HepG2 (cell line): ENCODE results near the gene SNPH. TPM values are rescaled to one million over a fixed set of nuclear protein-coding genes. Genes with fewer than 3 reads are reported as not detected.
A peak's percentile ranks its signal among the peaks of the same experiment; 100 is the strongest.

Experiments used
- ATAC-seq: fragments of 200-7000 bp; cut with Tn5 transposase; 3 replicates; pipeline ENCODE4 v1.9.1; 2020; ENCODE audit warnings: mild to moderate bottlenecking, moderate library complexity
- BruUV-seq: library from RNA; stranded (reverse); fragments of 400-500 nt; replicated peaks from 2 replicates; lab custom pipeline; 2021; lab: Mats Ljungman, UMichigan
- CTCF ChIA-PET: fragments of 300-600 bp; formaldehyde crosslinking; extraction: SDS; loops from one replicate; lab custom pipeline; 2021; ENCODE audit warnings: low total read pairs, inconsistent platforms, low intra/inter-chr PET ratio; lab: Yijun Ruan, JAX
- POLR2A ChIA-PET: fragments of 350-600 bp; sonication (Branson Sonifier 250); formaldehyde crosslinking; loops from one replicate; lab custom pipeline; 2020; ENCODE audit warnings: antibody characterized with exemption, inconsistent platforms; lab: Yijun Ruan, JAX
- DNase-seq: peaks from one replicate; pipeline ENCODE4 v3.0.0-alpha.2; 2015; ENCODE audit warnings: low spot score
- FAIRE-seq: peaks from 3 replicates; lab custom pipeline; 2011; peaks lifted over from hg19 to GRCh38; lab: Jason Lieb, UNC
- H2AFZ ChIP-seq: one replicate; pipeline ENCODE4 v1.6.1; 2011; ENCODE audit warnings: low read length, inconsistent platforms
- H3K27ac ChIP-seq: fragments of 300-600 bp; 3 replicates; pipeline ENCODE4 v1.8.0; 2011; ENCODE audit warnings: mixed run types, mild to moderate bottlenecking, mixed read lengths, low read length, inconsistent platforms; ENCODE audit not compliant: insufficient read depth; ENCODE audit errors: extremely low read length
- H3K27me3 ChIP-seq, 2 experiments: fragments of 200-600 bp in 1 of 2; 2 replicates in 1 of 2; 3 replicates in 1 of 2; pipeline versions ENCODE4 v1.6.0 to v1.8.0; 2011; ENCODE audit warnings: low read length in 2 of 2, mild to moderate bottlenecking in 2 of 2, moderate library complexity in 2 of 2, inconsistent platforms in 1 of 2; ENCODE audit not compliant: insufficient read depth in 2 of 2, control insufficient read depth in 1 of 2
- H3K36me3 ChIP-seq, 2 experiments: fragments of 200-600 bp in 1 of 2; replicated peaks in 1 of 2; 2 replicates in 1 of 2; 3 replicates in 1 of 2; pipeline versions ENCODE4 v1.5.1 to v1.8.0; 2011; ENCODE audit warnings: low read length in 2 of 2, inconsistent platforms in 1 of 2; ENCODE audit not compliant: insufficient read depth in 2 of 2, control insufficient read depth in 1 of 2
- H3K4me1 ChIP-seq: 2 replicates; pipeline ENCODE4 v1.5.1; 2012; ENCODE audit warnings: low read length, inconsistent platforms; ENCODE audit not compliant: insufficient read depth
- H3K4me2 ChIP-seq: 2 replicates; pipeline ENCODE4 v1.6.0; 2011; ENCODE audit warnings: low read depth, low read length, inconsistent platforms
- H3K4me3 ChIP-seq, 3 experiments: fragments of 200-600 bp in 1 of 3; sonication (generic), shearing (Covaris generic) in 1 of 3; replicated peaks in 1 of 3; 2 replicates each; pipeline ENCODE4 v1.5.1; 2011 to 2016; ENCODE audit warnings: low read length in 3 of 3, inconsistent platforms in 2 of 3, low read depth in 2 of 3, mild to moderate bottlenecking in 2 of 3, control low read depth in 1 of 3, mixed read lengths in 1 of 3; ENCODE audit not compliant: insufficient read depth in 1 of 3
- H3K79me2 ChIP-seq: one replicate; pipeline ENCODE4 v1.6.1; 2011; ENCODE audit warnings: low read length, inconsistent platforms; ENCODE audit not compliant: insufficient read depth
- H3K9ac ChIP-seq: 2 replicates; pipeline ENCODE4 v1.6.0; 2011; ENCODE audit warnings: mild to moderate bottlenecking, low read depth, low read length, inconsistent platforms; ENCODE audit not compliant: insufficient read depth
- H3K9me3 ChIP-seq: 2 replicates; pipeline ENCODE4 v1.5.1; 2012; ENCODE audit warnings: mild to moderate bottlenecking, low read length
- H4K20me1 ChIP-seq: 2 replicates; pipeline ENCODE4 v1.6.0; 2011; ENCODE audit warnings: inconsistent platforms, mild to moderate bottlenecking, low read length, moderate library complexity; ENCODE audit not compliant: insufficient read depth
- CHCHD3 ChIP-seq: sonication (generic); formaldehyde crosslinking; IDR thresholded peaks from 2 replicates; pipeline ENCODE4 v1.8.0; 2022; ENCODE audit warnings: mild to moderate bottlenecking, missing genetic modification reagents, moderate library complexity
- HDAC6 ChIP-seq: fragments of 200-600 bp; sonication (generic); IDR thresholded peaks from 2 replicates; pipeline ENCODE4 v1.7.0; 2017; ENCODE audit warnings: mild to moderate bottlenecking, antibody characterized with exemption, low read length, low read depth
- MTF2 ChIP-seq: sonication (generic); formaldehyde crosslinking; IDR thresholded peaks from 2 replicates; pipeline ENCODE4 v1.5.0; 2020; ENCODE audit warnings: missing genetic modification reagents, borderline replicate concordance
- MXI1 ChIP-seq: IDR thresholded peaks from 3 replicates; pipeline ENCODE4 v1.6.1; 2012; ENCODE audit warnings: low read depth, low read length, inconsistent platforms, borderline replicate concordance
- PITX1 ChIP-seq: sonication (generic); formaldehyde crosslinking; IDR thresholded peaks from 2 replicates; pipeline ENCODE4 v1.5.1; 2020; ENCODE audit warnings: mild to moderate bottlenecking, missing genetic modification reagents
- RXRB ChIP-seq: IDR thresholded peaks from 2 replicates; pipeline ENCODE4 v1.6.1; 2016; ENCODE audit warnings: borderline replicate concordance, missing genetic modification reagents, missing compliant biosample characterization
- SP4 ChIP-seq: sonication (generic); formaldehyde crosslinking; IDR thresholded peaks from 2 replicates; pipeline ENCODE4 v1.8.1; 2023; ENCODE audit warnings: mild to moderate bottlenecking, missing genetic modification reagents
- TBX2 ChIP-seq: sonication (generic); formaldehyde crosslinking; IDR thresholded peaks from 2 replicates; pipeline ENCODE4 v1.5.0; 2020; ENCODE audit warnings: missing genetic modification reagents, mild to moderate bottlenecking, borderline replicate concordance
- XBP1 ChIP-seq: sonication (generic); formaldehyde crosslinking; IDR thresholded peaks from 2 replicates; pipeline ENCODE4 v1.5.0; 2020; ENCODE audit warnings: missing genetic modification reagents
- ZNF501 ChIP-seq: sonication (generic); formaldehyde crosslinking; IDR thresholded peaks from 2 replicates; pipeline ENCODE4 v1.5.1; 2020; ENCODE audit warnings: mild to moderate bottlenecking, moderate library complexity, missing genetic modification reagents
- ZNF552 ChIP-seq: sonication (generic); formaldehyde crosslinking; IDR thresholded peaks from 2 replicates; pipeline ENCODE4 v1.9.0; 2022; ENCODE audit warnings: missing genetic modification reagents, mild to moderate bottlenecking, borderline replicate concordance
- ZNF619 ChIP-seq: sonication (generic); formaldehyde crosslinking; IDR thresholded peaks from 2 replicates; pipeline ENCODE4 v1.4.0; 2020; ENCODE audit warnings: mild to moderate bottlenecking, missing genetic modification reagents
- ZNF652 ChIP-seq: IDR thresholded peaks from 2 replicates; pipeline ENCODE4 v1.6.1; 2016; ENCODE audit warnings: low read depth, borderline replicate concordance
- WGBS: methylation state at CpG from one replicate; pipeline ENCODE4 v1.1.6; 2017; ENCODE audit warnings: low lambda C conversion rate; 5-methylcytosine and 5-hydroxymethylcytosine counted together
- in situ Hi-C: cut with HindIII; loops from 2 replicates; pipeline ENCODE4 v1.10.0; 2017; ENCODE audit warnings: low pct_unique_long_range_greater_than_20kb; ENCODE audit not compliant: extremely low pct_ligation_motif_present
- intact Hi-C: fragments of 100-400 bp; cut with micrococcal nuclease; formaldehyde crosslinking; loops from one replicate; pipeline ENCODE4 v1.10.0; 2022; ENCODE audit not compliant: unreplicated experiment
- polyA plus RNA-seq, 8 experiments: library from polyadenylated mRNA; depleted of rRNA in 3 of 8; stranded (reverse) in 7 of 8; unstranded in 1 of 8; fragments of >200 nt; fragmentation: Illumina TruSeq in 4 of 8; extraction: Trizol in 4 of 8; gene quantifications; 2 replicates each; pipeline versions ENCODE4 v1.2.1 to v1.2.3, GENCODE V29; 2011 to 2016; ENCODE audit warnings: low read depth in 4 of 8, missing spikeins in 1 of 8, mixed read lengths in 1 of 8; ENCODE audit not compliant: insufficient read depth in 1 of 8
- total RNA-seq, 5 experiments: library from RNA; depleted of rRNA; stranded (reverse); fragments of >200 nt; fragmentation: Illumina TruSeq; extraction: Trizol; gene quantifications; 2 replicates each; pipeline ENCODE4 v1.2.3, GENCODE V29; 2016; ENCODE audit warnings: low read depth in 1 of 5
- TF ChIP-seq, protein P1 (sequence below): IDR thresholded peaks from 2 replicates; pipeline ENCODE4 v1.6.1; 2016; ENCODE audit warnings: missing biosample characterization, missing genetic modification reagents, low read depth
- TF ChIP-seq, protein P2 (sequence below): sonication (generic); formaldehyde crosslinking; IDR thresholded peaks from 2 replicates; pipeline ENCODE4 v1.4.0; 2020; ENCODE audit warnings: missing genetic modification reagents
- TF ChIP-seq, protein P3 (sequence below): sonication (generic); formaldehyde crosslinking; IDR thresholded peaks from 2 replicates; pipeline ENCODE4 v1.4.0; 2020; ENCODE audit warnings: missing genetic modification reagents
- TF ChIP-seq, protein P4 (sequence below): IDR thresholded peaks from 2 replicates; pipeline ENCODE4 v1.6.1; 2016; ENCODE audit warnings: missing compliant biosample characterization, missing genetic modification reagents, borderline replicate concordance

SNPH gene
- total and polyA plus RNA-seq, 2 of the 13 experiments (the other 11 are each of a cell fraction or from before 2014, with no cell fraction given), result 0.09 TPM; not detected in 1

DNA sequence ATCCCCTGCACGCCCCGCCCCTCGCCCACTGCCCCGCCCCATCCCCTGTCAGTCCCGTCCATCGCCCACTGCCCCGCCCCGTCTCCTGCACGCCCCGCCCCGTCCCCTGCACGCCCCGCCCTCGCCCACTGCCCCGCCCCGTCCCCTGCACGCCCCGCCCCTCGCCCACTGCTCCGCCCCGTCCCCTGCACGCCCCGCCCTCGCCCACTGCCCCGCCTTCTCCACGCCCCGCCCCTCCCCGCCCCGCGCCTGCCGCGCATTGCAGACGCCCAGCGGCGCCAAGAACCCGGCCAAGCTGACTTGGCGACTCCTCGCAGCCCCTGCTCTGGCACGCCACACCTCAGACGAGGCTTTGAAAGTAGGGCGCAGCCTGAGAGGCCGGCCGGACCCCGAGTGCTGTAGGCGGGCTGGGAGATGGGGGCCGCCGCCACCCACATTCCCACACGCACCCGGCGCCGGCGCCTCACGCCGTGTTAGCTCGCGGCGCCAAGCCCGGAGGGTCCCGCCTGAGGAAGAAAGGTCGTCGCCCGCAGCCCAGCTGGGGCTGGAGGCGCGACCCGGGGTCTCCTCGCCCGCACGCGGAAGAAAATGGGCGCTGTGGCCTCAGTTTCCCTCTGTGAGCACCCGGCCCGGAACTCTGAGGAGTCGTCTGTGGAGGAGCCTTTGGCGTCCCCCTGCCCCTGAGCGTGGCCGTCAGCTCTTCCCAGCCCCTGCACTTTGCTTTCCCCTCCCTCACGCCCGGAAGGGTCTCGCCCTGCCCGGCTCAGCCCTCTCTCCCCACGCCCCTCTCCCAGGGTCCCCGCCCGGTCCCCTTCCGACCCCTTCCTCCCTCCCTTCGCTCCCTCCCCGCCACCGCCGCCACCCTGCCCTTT lies 40.1 kb upstream of the SNPH start, which contains the start of gene RAD21L1:
RAD21L1 (plus strand) TSS at position 262 of the 872 bp plus-strand sequence. CDS start 2,410 bp downstream, outside the sequence.
- Histone ChIP-seq H3K4me2 (peak within 1 kb of the TSS; percentile 99), H3K27me3 (peaks cover 4 to 27% of the 10 kb centered on the region in 2 experiments), H3K9ac (peak within 1 kb of the TSS; percentile 51; the same call in 1 of the 2 replicates), H3K27ac (no peak within 1 kb of the TSS), H3K4me3 (peak within 1 kb of the TSS; percentile 73 to 82 (median 75)), H3K4me1 (peaks cover 13% of the 10 kb centered on the region), H2AFZ (no peak within 1 kb of the TSS), H3K79me2 (no peaks in the 10 kb centered on the region), H4K20me1 (no peaks in the 10 kb centered on the region; the same call in 1 of the 2 replicates), H3K36me3 (no peaks in the 10 kb centered on the region), H3K9me3 (no peaks in the 10 kb centered on the region)
- BruUV-seq, result no TSS peak
- ChIA-PET POLR2A (interaction anchor here (0.8 kb wide), 1 partner anchor 100 kb away, joined by 4 read pairs; no protein-coding TSS in a partner anchor), CTCF (no interaction called here)
- intact Hi-C loops, result loop anchor here (5.0 kb wide), 1 partner anchor 104 kb away; no protein-coding TSS in a partner anchor
- DNase-seq, result no peak
- 3% methylated on average over 80 of the region's 88 CpGs for WGBS
- ATAC-seq, result peak; percentile 82
- no peak for FAIRE-seq
- in situ Hi-C loops, result no loop called here
- TF ChIP-seq CHCHD3 (CRISPR knock-in tag) (0 out of 2 replicates have a peak, but pooled peaks have one; percentile 29), ZNF619 (CRISPR knock-in tag) (no peak), ZNF552 (CRISPR knock-in tag) (0 out of 2 replicates have a peak, but pooled peaks have one; percentile 47), HDAC6 (no peak), PITX1 (CRISPR knock-in tag) (0 out of 2 replicates have a peak, but pooled peaks have one; percentile 50), RXRB (CRISPR knock-in tag) (no peak), ZNF652 (CRISPR knock-in tag) (no peak), XBP1 (no peak), MXI1 (no peak; the same call in 2 of the 3 replicates), TBX2 (CRISPR knock-in tag) (peak; percentile 55; the same call in 1 of the 2 replicates), MTF2 (peak; percentile 87; the same call in 1 of the 2 replicates), SP4 (peak; percentile 26), ZNF501 (CRISPR knock-in tag) (peak; percentile 53; the same call in 1 of the 2 replicates)
- TF ChIP-seq, protein P1, sequence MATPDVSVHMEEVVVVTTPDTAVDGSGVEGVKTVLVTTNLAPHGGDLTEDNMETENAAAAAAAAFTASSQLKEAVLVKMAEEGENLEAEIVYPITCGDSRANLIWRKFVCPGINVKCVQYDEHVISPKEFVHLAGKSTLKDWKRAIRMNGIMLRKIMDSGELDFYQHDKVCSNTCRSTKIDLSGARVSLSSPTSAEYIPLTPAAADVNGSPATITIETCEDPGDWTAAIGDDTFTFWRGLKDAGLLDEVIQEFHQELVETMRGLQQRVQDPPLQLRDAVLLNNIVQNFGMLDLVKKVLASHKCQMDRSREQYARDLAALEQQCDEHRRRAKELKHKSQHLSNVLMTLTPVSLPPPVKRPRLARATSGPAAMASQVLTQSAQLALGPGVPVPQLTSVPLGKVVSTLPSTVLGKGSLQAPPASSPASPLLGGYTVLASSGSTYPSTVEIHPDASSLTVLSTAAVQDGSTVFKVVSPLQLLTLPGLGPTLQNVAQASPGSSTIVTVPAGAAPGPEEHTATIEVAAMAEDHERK (CRISPR knock-in tag), result no peak
- TF ChIP-seq, protein P2, sequence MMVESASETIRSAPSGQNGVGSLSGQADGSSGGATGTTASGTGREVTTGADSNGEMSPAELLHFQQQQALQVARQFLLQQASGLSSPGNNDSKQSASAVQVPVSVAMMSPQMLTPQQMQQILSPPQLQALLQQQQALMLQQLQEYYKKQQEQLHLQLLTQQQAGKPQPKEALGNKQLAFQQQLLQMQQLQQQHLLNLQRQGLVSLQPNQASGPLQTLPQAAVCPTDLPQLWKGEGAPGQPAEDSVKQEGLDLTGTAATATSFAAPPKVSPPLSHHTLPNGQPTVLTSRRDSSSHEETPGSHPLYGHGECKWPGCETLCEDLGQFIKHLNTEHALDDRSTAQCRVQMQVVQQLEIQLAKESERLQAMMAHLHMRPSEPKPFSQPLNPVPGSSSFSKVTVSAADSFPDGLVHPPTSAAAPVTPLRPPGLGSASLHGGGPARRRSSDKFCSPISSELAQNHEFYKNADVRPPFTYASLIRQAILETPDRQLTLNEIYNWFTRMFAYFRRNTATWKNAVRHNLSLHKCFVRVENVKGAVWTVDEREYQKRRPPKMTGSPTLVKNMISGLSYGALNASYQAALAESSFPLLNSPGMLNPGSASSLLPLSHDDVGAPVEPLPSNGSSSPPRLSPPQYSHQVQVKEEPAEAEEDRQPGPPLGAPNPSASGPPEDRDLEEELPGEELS (CRISPR knock-in tag), result no peak
- TF ChIP-seq, protein P3, sequence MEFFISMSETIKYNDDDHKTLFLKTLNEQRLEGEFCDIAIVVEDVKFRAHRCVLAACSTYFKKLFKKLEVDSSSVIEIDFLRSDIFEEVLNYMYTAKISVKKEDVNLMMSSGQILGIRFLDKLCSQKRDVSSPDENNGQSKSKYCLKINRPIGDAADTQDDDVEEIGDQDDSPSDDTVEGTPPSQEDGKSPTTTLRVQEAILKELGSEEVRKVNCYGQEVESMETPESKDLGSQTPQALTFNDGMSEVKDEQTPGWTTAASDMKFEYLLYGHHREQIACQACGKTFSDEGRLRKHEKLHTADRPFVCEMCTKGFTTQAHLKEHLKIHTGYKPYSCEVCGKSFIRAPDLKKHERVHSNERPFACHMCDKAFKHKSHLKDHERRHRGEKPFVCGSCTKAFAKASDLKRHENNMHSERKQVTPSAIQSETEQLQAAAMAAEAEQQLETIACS (CRISPR knock-in tag), result no peak
- TF ChIP-seq, protein P4, sequence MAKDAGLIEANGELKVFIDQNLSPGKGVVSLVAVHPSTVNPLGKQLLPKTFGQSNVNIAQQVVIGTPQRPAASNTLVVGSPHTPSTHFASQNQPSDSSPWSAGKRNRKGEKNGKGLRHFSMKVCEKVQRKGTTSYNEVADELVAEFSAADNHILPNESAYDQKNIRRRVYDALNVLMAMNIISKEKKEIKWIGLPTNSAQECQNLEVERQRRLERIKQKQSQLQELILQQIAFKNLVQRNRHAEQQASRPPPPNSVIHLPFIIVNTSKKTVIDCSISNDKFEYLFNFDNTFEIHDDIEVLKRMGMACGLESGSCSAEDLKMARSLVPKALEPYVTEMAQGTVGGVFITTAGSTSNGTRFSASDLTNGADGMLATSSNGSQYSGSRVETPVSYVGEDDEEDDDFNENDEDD (CRISPR knock-in tag), result peak; percentile 50; the same call in 1 of the 2 replicates
